A549 (cell line): ENCODE data around the gene ADPRHL1.
"Not testable (repeated sequence)": the region's sequence is repeated elsewhere in the genome, so short reads cannot be mapped to it uniquely, and the experiment has no call there.

Experiments used
- EP300 ChIP-seq, 2 experiments: fragments of >200 bp; sonication (Bioruptor Twin); formaldehyde crosslinking; IDR thresholded peaks; 2 replicates in 1 of 2; 3 replicates in 1 of 2; pipeline ENCODE4 v1.6.1; 2016 to 2017
- HOXA7 ChIP-seq: fragments of 250-450 bp; sonication (Bioruptor Pico); IDR thresholded peaks from 2 replicates; pipeline ENCODE4 v1.5.0; 2020; ENCODE audit warnings: mild to moderate bottlenecking, moderate library complexity
- POLR2A ChIP-seq: IDR thresholded peaks from 2 replicates; pipeline ENCODE4 v1.6.1; 2012; ENCODE audit warnings: mild to moderate bottlenecking, low read length
- TF ChIP-seq, protein P1 (sequence below): IDR thresholded peaks from 2 replicates; pipeline ENCODE4 v1.6.1; 2012
- TF ChIP-seq, protein P2 (sequence below): fragments of >200 bp; sonication (Bioruptor Twin); formaldehyde crosslinking; IDR thresholded peaks from 3 replicates; pipeline ENCODE4 v1.5.1; 2016
- TF ChIP-seq, protein P3 (sequence below): IDR thresholded peaks from 2 replicates; pipeline ENCODE4 v1.6.1; 2012
- TF ChIP-seq, protein P4 (sequence below): fragments of 200-600 bp; sonication (generic); IDR thresholded peaks from 2 replicates; pipeline ENCODE4 v1.6.1; 2016; ENCODE audit warnings: antibody characterized with exemption, mild to moderate bottlenecking, moderate library complexity
- TF ChIP-seq, protein P5 (sequence below): IDR thresholded peaks from 2 replicates; pipeline ENCODE4 v1.6.1; 2012; ENCODE audit warnings: low read depth, borderline replicate concordance

DNA sequence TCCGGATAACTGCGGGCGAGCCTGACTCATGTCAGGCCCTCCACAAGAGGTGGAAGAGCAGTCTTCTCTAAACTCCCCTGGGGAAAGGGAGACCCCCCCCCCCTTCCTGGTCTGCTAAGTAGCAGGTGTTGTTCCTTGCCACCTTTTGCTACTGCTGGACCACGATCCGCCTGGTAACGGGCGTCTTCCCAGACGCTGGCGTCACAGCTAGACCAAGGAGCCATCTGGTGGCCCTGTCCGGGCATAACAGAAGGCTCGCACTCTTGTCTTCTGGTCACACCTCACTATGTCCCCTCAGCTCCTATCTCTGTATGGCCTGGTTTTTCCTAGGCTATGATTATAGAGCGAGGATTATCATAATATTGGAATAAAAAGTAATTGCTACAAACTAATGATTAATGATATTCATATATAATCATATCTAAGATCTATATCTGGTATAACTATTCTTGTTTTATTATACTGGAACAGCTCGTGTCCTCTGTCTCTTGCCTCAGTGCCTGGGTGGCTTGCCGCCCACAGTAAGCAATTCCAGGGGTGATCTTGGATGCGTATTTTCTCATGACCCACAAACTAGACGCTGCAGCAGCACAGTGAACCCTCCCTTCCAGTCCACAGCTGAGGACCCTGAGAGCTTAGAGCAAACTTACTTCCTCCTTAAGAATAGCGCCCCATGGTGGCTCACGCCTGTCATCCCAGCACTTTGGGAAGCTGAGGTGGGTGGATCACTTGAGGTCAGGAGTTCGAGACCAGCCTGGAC, 2.2 kb downstream of the ADPRHL1 start:
- TF ChIP-seq, protein P1, sequence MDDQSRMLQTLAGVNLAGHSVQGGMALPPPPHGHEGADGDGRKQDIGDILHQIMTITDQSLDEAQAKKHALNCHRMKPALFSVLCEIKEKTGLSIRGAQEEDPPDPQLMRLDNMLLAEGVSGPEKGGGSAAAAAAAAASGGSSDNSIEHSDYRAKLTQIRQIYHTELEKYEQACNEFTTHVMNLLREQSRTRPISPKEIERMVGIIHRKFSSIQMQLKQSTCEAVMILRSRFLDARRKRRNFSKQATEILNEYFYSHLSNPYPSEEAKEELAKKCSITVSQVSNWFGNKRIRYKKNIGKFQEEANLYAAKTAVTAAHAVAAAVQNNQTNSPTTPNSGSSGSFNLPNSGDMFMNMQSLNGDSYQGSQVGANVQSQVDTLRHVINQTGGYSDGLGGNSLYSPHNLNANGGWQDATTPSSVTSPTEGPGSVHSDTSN: not testable (repeated sequence)
- TF ChIP-seq POLR2A; EP300 (IDR thresholded peaks at IDR 0.05); HOXA7 (CRISPR knock-in tag): not testable (repeated sequence)
- TF ChIP-seq, protein P2, sequence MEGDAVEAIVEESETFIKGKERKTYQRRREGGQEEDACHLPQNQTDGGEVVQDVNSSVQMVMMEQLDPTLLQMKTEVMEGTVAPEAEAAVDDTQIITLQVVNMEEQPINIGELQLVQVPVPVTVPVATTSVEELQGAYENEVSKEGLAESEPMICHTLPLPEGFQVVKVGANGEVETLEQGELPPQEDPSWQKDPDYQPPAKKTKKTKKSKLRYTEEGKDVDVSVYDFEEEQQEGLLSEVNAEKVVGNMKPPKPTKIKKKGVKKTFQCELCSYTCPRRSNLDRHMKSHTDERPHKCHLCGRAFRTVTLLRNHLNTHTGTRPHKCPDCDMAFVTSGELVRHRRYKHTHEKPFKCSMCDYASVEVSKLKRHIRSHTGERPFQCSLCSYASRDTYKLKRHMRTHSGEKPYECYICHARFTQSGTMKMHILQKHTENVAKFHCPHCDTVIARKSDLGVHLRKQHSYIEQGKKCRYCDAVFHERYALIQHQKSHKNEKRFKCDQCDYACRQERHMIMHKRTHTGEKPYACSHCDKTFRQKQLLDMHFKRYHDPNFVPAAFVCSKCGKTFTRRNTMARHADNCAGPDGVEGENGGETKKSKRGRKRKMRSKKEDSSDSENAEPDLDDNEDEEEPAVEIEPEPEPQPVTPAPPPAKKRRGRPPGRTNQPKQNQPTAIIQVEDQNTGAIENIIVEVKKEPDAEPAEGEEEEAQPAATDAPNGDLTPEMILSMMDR: peak; percentile 28; the same call in 1 of the 3 replicates
- TF ChIP-seq, protein P3, sequence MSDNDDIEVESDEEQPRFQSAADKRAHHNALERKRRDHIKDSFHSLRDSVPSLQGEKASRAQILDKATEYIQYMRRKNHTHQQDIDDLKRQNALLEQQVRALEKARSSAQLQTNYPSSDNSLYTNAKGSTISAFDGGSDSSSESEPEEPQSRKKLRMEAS: not testable (repeated sequence)
- TF ChIP-seq, protein P4, sequence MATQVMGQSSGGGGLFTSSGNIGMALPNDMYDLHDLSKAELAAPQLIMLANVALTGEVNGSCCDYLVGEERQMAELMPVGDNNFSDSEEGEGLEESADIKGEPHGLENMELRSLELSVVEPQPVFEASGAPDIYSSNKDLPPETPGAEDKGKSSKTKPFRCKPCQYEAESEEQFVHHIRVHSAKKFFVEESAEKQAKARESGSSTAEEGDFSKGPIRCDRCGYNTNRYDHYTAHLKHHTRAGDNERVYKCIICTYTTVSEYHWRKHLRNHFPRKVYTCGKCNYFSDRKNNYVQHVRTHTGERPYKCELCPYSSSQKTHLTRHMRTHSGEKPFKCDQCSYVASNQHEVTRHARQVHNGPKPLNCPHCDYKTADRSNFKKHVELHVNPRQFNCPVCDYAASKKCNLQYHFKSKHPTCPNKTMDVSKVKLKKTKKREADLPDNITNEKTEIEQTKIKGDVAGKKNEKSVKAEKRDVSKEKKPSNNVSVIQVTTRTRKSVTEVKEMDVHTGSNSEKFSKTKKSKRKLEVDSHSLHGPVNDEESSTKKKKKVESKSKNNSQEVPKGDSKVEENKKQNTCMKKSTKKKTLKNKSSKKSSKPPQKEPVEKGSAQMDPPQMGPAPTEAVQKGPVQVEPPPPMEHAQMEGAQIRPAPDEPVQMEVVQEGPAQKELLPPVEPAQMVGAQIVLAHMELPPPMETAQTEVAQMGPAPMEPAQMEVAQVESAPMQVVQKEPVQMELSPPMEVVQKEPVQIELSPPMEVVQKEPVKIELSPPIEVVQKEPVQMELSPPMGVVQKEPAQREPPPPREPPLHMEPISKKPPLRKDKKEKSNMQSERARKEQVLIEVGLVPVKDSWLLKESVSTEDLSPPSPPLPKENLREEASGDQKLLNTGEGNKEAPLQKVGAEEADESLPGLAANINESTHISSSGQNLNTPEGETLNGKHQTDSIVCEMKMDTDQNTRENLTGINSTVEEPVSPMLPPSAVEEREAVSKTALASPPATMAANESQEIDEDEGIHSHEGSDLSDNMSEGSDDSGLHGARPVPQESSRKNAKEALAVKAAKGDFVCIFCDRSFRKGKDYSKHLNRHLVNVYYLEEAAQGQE: not testable (repeated sequence)
- TF ChIP-seq, protein P5, sequence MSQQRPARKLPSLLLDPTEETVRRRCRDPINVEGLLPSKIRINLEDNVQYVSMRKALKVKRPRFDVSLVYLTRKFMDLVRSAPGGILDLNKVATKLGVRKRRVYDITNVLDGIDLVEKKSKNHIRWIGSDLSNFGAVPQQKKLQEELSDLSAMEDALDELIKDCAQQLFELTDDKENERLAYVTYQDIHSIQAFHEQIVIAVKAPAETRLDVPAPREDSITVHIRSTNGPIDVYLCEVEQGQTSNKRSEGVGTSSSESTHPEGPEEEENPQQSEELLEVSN: not testable (repeated sequence)
